ENCODE results near the gene ZNF462.

The ZNF462 gene

GRCh38 chr9:106862110-106862820, 701 bp upstream of the ZNF462 start:
- in situ Hi-C loops (cut with MboI; ENCODE audit: low pct_unique_long_range_greater_than_20kb, low sequenced_read_pairs, unreplicated experiment), result no loop called here
- no peak for TF ChIP-seq CTCF (IDR thresholded peaks at IDR 0.05; ENCODE audit: extremely low read depth, insufficient read depth, missing control alignments)
- DNase-seq (ENCODE audit: low spot score), result peak; percentile 38

- no peak for DNase-seq (ENCODE audit: low spot score)
- in situ Hi-C loops (cut with MboI; ENCODE audit: low pct_unique_long_range_greater_than_20kb, low sequenced_read_pairs, unreplicated experiment), result no loop called here
- TF ChIP-seq CTCF (IDR thresholded peaks at IDR 0.05; ENCODE audit: extremely low read depth, insufficient read depth, missing control alignments), result no peak
Observed at GRCh38 chr9:106864373-106865143, 1.6 kb downstream of the ZNF462 start.

- TF ChIP-seq CTCF (IDR thresholded peaks at IDR 0.05; ENCODE audit: extremely low read depth, insufficient read depth, missing control alignments), result no peak
- in situ Hi-C loops (cut with MboI; ENCODE audit: low pct_unique_long_range_greater_than_20kb, low sequenced_read_pairs, unreplicated experiment), result no loop called here
- no peak for DNase-seq (ENCODE audit: low spot score)
Observed at GRCh38 chr9:106866243-106866642, 3.3 kb downstream of the ZNF462 start.

- no peak for TF ChIP-seq CTCF (IDR thresholded peaks at IDR 0.05; ENCODE audit: extremely low read depth, insufficient read depth, missing control alignments)
- no peak for DNase-seq (ENCODE audit: low spot score)
- in situ Hi-C loops (cut with MboI; ENCODE audit: low pct_unique_long_range_greater_than_20kb, low sequenced_read_pairs, unreplicated experiment), result no loop called here
Observed at GRCh38 chr9:106867286-106867685, 4.3 kb downstream of the ZNF462 start.

GRCh38 chr9:106868087-106868486, 5.1 kb downstream of the ZNF462 start:
- no peak for TF ChIP-seq CTCF (IDR thresholded peaks at IDR 0.05; ENCODE audit: extremely low read depth, insufficient read depth, missing control alignments)
- in situ Hi-C loops (cut with MboI; ENCODE audit: low pct_unique_long_range_greater_than_20kb, low sequenced_read_pairs, unreplicated experiment), result no loop called here
- DNase-seq (ENCODE audit: low spot score), result no peak

GRCh38 chr9:106868565-106868964, 5.6 kb downstream of the ZNF462 start:
- TF ChIP-seq CTCF (IDR thresholded peaks at IDR 0.05; ENCODE audit: extremely low read depth, insufficient read depth, missing control alignments), result no peak
- in situ Hi-C loops (cut with MboI; ENCODE audit: low pct_unique_long_range_greater_than_20kb, low sequenced_read_pairs, unreplicated experiment), result no loop called here
- no peak for DNase-seq (ENCODE audit: low spot score)

All from GM13977 (cell line).